Naive thymus-derived CD4-positive, alpha-beta T cell (primary cell): ENCODE measurements around the gene POLE2. TPM values are rescaled to one million over a fixed set of nuclear protein-coding genes. Genes with fewer than 3 reads are reported as not detected.
"Not testable (repeated sequence)": the region's sequence is repeated elsewhere in the genome, so short reads cannot be mapped to it uniquely, and the experiment has no call there.

Experiments used
- ATAC-seq: fragments of 150-1000 bp; cut with Tn5 transposase; 2 replicates; pipeline ENCODE4 v1.10.0; 2021; ENCODE audit warnings: mild to moderate bottlenecking, moderate library complexity
- CTCF ChIA-PET: fragments of 350-600 bp; sonication (Branson Sonifier 250); formaldehyde crosslinking; loops from one replicate; lab custom pipeline; 2021; ENCODE audit warnings: antibody characterized with exemption; lab: Charles Lee
- POLR2A ChIA-PET: fragments of 350-600 bp; sonication (Branson Sonifier 250); formaldehyde crosslinking; loops from one replicate; lab custom pipeline; 2021; ENCODE audit warnings: antibody characterized with exemption, inconsistent platforms; lab: Charles Lee
- DNase-seq, 9 donors: peaks; one replicate each; pipeline versions ENCODE4 v3.0.0 to v3.0.0-alpha.2; 2020 to 2022; ENCODE audit warnings: mixed read lengths in 1 of 9
- H3K27ac ChIP-seq: one replicate; pipeline ENCODE4 v1.7.0; 2013; ENCODE audit warnings: mild to moderate bottlenecking, low read depth, low read length, moderate library complexity
- H3K27me3 ChIP-seq, 2 donors: one replicate each; pipeline ENCODE4 v1.7.0; 2013; ENCODE audit warnings: low read length in 2 of 2, mild to moderate bottlenecking in 2 of 2, moderate library complexity in 2 of 2; ENCODE audit not compliant: control insufficient read depth in 2 of 2, insufficient read depth in 2 of 2
- H3K36me3 ChIP-seq, 3 experiments: 1 replicate in 2 of 3; 2 replicates in 1 of 3; pipeline ENCODE4 v1.7.0; 2013; ENCODE audit warnings: low read length in 3 of 3, mild to moderate bottlenecking in 3 of 3, moderate library complexity in 1 of 3; ENCODE audit not compliant: insufficient read depth in 3 of 3, control insufficient read depth in 2 of 3
- H3K4me1 ChIP-seq, 2 donors: one replicate each; pipeline ENCODE4 v1.7.0; 2013; ENCODE audit warnings: low read length in 2 of 2, mild to moderate bottlenecking in 2 of 2, moderate library complexity in 1 of 2; ENCODE audit not compliant: control insufficient read depth in 2 of 2, insufficient read depth in 2 of 2
- H3K4me3 ChIP-seq: 2 replicates; pipeline ENCODE4 v1.7.0; 2013; ENCODE audit warnings: mild to moderate bottlenecking, low read length
- H3K9me3 ChIP-seq, 3 experiments: 1 replicate in 2 of 3; 2 replicates in 1 of 3; pipeline ENCODE4 v1.7.0; 2013; ENCODE audit warnings: low read length in 3 of 3; ENCODE audit not compliant: control insufficient read depth in 2 of 3
- H3K27ac Mint-ChIP-seq, 9 donors: one replicate each; pipeline ENCODE4 v1.8.0; 2020 to 2022; ENCODE audit warnings: mixed read lengths in 9 of 9, mild to moderate bottlenecking in 8 of 9, moderate library complexity in 5 of 9, inconsistent platforms in 2 of 9
- H3K27me3 Mint-ChIP-seq, 5 donors: one replicate each; pipeline ENCODE4 v1.8.0; 2021 to 2022; ENCODE audit warnings: mixed read lengths in 5 of 5, mild to moderate bottlenecking in 1 of 5
- H3K36me3 Mint-ChIP-seq, 5 donors: one replicate each; pipeline ENCODE4 v1.8.0; 2020 to 2022; ENCODE audit warnings: mixed read lengths in 5 of 5, mild to moderate bottlenecking in 3 of 5, inconsistent platforms in 1 of 5
- H3K4me1 Mint-ChIP-seq, 7 donors: one replicate each; pipeline ENCODE4 v1.8.0; 2020 to 2022; ENCODE audit warnings: mixed read lengths in 7 of 7, mild to moderate bottlenecking in 3 of 7, inconsistent platforms in 1 of 7
- H3K4me3 Mint-ChIP-seq, 10 donors: one replicate each; pipeline ENCODE4 v1.8.0; 2020 to 2022; ENCODE audit warnings: mild to moderate bottlenecking in 10 of 10, mixed read lengths in 10 of 10, moderate library complexity in 6 of 10, inconsistent platforms in 2 of 10
- H3K9me3 Mint-ChIP-seq, 11 donors: one replicate each; pipeline ENCODE4 v1.8.0; 2020 to 2022; ENCODE audit warnings: mixed read lengths in 11 of 11, mild to moderate bottlenecking in 4 of 11, inconsistent platforms in 1 of 11, moderate library complexity in 1 of 11
- intact Hi-C, 2 donors: fragments of 100-400 bp; cut with micrococcal nuclease; formaldehyde crosslinking; loops; one replicate each; pipeline ENCODE4 v1.15.1; 2023
- polyA plus RNA-seq, 2 donors: library from polyadenylated mRNA; unstranded; fragments of 300-500 nt; fragmentation: Illumina TruSeq; gene quantifications; one replicate each; pipeline ENCODE4 v1.2.3, GENCODE V29; 2021
- total RNA-seq, 6 experiments: library from RNA in 5 of 6; stranded (reverse) in 5 of 6; gene quantifications; 1 replicate in 5 of 6; 2 replicates in 1 of 6; pipeline ENCODE4 v1.2.3 and lab custom pipeline; 2021 to 2026

The POLE2 gene
- total and polyA plus RNA-seq, 7 experiments from 2014 or later = 0.80 to 23.1 (median 1.2) TPM

GRCh38 chr14:49721733-49722435 lies 33.9 kb upstream of the POLE2 start:
- H3K9me3 Mint-ChIP-seq = peaks cover 0 to 12% (median 0%) of the 10 kb centered on the region in 11 donors
- H3K27me3 Mint-ChIP-seq, ATAC-seq, CTCF ChIA-PET, H3K27ac ChIP-seq, H3K4me1 Mint-ChIP-seq, intact Hi-C loops, POLR2A ChIA-PET, H3K27ac Mint-ChIP-seq, DNase-seq, H3K4me1 ChIP-seq, H3K4me3 Mint-ChIP-seq, H3K9me3 ChIP-seq, H3K4me3 ChIP-seq, H3K27me3 ChIP-seq: not testable (repeated sequence)
- peaks cover 7 to 59% (median 48%) of the 10 kb centered on the region in 5 donors for H3K36me3 Mint-ChIP-seq
- H3K36me3 ChIP-seq = peaks cover 0 to 19% (median 0%) of the 10 kb centered on the region in 3 experiments

- ChIA-PET POLR2A (no interaction called here), CTCF (no interaction called here)
- intact Hi-C loops = no loop called here
- H3K9me3 Mint-ChIP-seq = peaks cover 0 to 12% (median 0%) of the 10 kb centered on the region in 11 donors
- H3K36me3 Mint-ChIP-seq = peaks cover 7 to 56% (median 52%) of the 10 kb centered on the region in 5 donors
- no peak overlapping the region for H3K4me3 Mint-ChIP-seq
- no peaks in the 10 kb centered on the region for H3K27me3 ChIP-seq
- no peaks in the 10 kb centered on the region for H3K9me3 ChIP-seq
- H3K4me1 ChIP-seq = no peaks in the 10 kb centered on the region
- ATAC-seq (no peak), DNase-seq (no peak)
- H3K4me3 ChIP-seq = no peak overlapping the region
- H3K27me3 Mint-ChIP-seq = no peaks in the 10 kb centered on the region
- H3K36me3 ChIP-seq = peaks cover 0 to 14% (median 0%) of the 10 kb centered on the region in 3 experiments
- H3K27ac ChIP-seq = no peak overlapping the region
- H3K4me1 Mint-ChIP-seq = peaks cover 0 to 6% (median 0%) of the 10 kb centered on the region in 7 donors
- no peak overlapping the region for H3K27ac Mint-ChIP-seq
Observed at GRCh38 chr14:49720744-49721143, 32.7 kb upstream of the POLE2 start.

GRCh38 chr14:49710993-49711392 lies 23.0 kb upstream of the POLE2 start:
- H3K36me3 ChIP-seq, H3K4me3 Mint-ChIP-seq, H3K27me3 Mint-ChIP-seq, CTCF ChIA-PET, intact Hi-C loops, H3K4me1 ChIP-seq, H3K9me3 Mint-ChIP-seq, H3K4me3 ChIP-seq, H3K27ac ChIP-seq, ATAC-seq, H3K27me3 ChIP-seq, H3K9me3 ChIP-seq, POLR2A ChIA-PET, DNase-seq, H3K27ac Mint-ChIP-seq: not testable (repeated sequence)
- peaks cover 0 to 13% (median 11%) of the 10 kb centered on the region in 7 donors for H3K4me1 Mint-ChIP-seq
- H3K36me3 Mint-ChIP-seq = peaks cover 0 to 18% (median 8%) of the 10 kb centered on the region in 5 donors

GRCh38 chr14:49704471-49704870 lies 16.5 kb upstream of the POLE2 start:
- peaks cover 5 to 20% (median 13%) of the 10 kb centered on the region in 5 donors for H3K36me3 Mint-ChIP-seq
- DNase-seq, CTCF ChIA-PET, H3K9me3 ChIP-seq, H3K9me3 Mint-ChIP-seq, H3K4me3 Mint-ChIP-seq, H3K27me3 Mint-ChIP-seq, intact Hi-C loops, H3K4me3 ChIP-seq, H3K4me1 ChIP-seq, ATAC-seq, H3K27ac ChIP-seq, H3K36me3 ChIP-seq, H3K27me3 ChIP-seq: not testable (repeated sequence)
- H3K27ac Mint-ChIP-seq = peak overlapping the region in 1 of 9 donors; percentile 72
- POLR2A ChIA-PET = interaction anchor here (0.7 to 0.9 kb wide), 2 partner anchors 15 to 64 kb away, joined by 3 to 4 read pairs; partner anchors contain the start of gene KLHDC2
- peaks cover 6 to 22% (median 18%) of the 10 kb centered on the region in 7 donors for H3K4me1 Mint-ChIP-seq

- H3K4me1 ChIP-seq = no peaks in the 10 kb centered on the region
- H3K9me3 ChIP-seq = no peaks in the 10 kb centered on the region
- peaks cover 0 to 4% (median 0%) of the 10 kb centered on the region in 11 donors for H3K9me3 Mint-ChIP-seq
- intact Hi-C loops = no loop called here
- CTCF ChIA-PET = no interaction called here
- no peak overlapping the region for H3K27ac ChIP-seq
- peaks cover 5 to 22% (median 10%) of the 10 kb centered on the region in 5 donors for H3K36me3 Mint-ChIP-seq
- no peak overlapping the region for H3K4me3 Mint-ChIP-seq
- POLR2A ChIA-PET = interaction anchor here (0.7 kb wide), 1 partner anchor 14 kb away, joined by 3 read pairs; no protein-coding TSS in a partner anchor
- peak overlapping the region in 1 of 9 donors; percentile 72 for H3K27ac Mint-ChIP-seq
- no peak overlapping the region for H3K4me3 ChIP-seq
- no peaks in the 10 kb centered on the region for H3K27me3 Mint-ChIP-seq
- ATAC-seq = no peak
- peaks cover 0 to 5% (median 0%) of the 10 kb centered on the region in 3 experiments for H3K36me3 ChIP-seq
- DNase-seq = no peak
- peaks cover 6 to 25% (median 16%) of the 10 kb centered on the region in 7 donors for H3K4me1 Mint-ChIP-seq
- H3K27me3 ChIP-seq = no peaks in the 10 kb centered on the region
Observed at GRCh38 chr14:49703965-49704364, 16.0 kb upstream of the POLE2 start.

- ChIA-PET CTCF (no interaction called here), POLR2A (interaction anchor here (0.6 kb wide), 1 partner anchor 1031 kb away, joined by 3 read pairs; no protein-coding TSS in a partner anchor)
- Mint-ChIP-seq H3K9me3 (peaks cover 0 to 4% (median 0%) of the 10 kb centered on the region in 11 donors), H3K4me3 (no peak overlapping the region), H3K4me1 (peaks cover 6 to 25% (median 16%) of the 10 kb centered on the region in 7 donors), H3K36me3 (peaks cover 5 to 22% (median 10%) of the 10 kb centered on the region in 5 donors), H3K27ac (no peak overlapping the region), H3K27me3 (no peaks in the 10 kb centered on the region)
- Histone ChIP-seq H3K4me3 (no peak overlapping the region), H3K27ac (no peak overlapping the region), H3K27me3 (no peaks in the 10 kb centered on the region), H3K9me3 (no peaks in the 10 kb centered on the region), H3K4me1 (no peaks in the 10 kb centered on the region), H3K36me3 (peaks cover 0 to 5% (median 0%) of the 10 kb centered on the region in 3 experiments)
- intact Hi-C loops = no loop called here
- ATAC-seq = no peak
- DNase-seq = no peak
Observed at GRCh38 chr14:49702725-49703124, 14.7 kb upstream of the POLE2 start.
